Stromal cell of bone marrow (primary cell): ENCODE results near the gene RGPD4.

Source experiments
- DNase-seq: peaks from one replicate; pipeline ENCODE4 v3.0.0-alpha.2; 2012; ENCODE audit warnings: low read depth

Gene RGPD4

DNA sequence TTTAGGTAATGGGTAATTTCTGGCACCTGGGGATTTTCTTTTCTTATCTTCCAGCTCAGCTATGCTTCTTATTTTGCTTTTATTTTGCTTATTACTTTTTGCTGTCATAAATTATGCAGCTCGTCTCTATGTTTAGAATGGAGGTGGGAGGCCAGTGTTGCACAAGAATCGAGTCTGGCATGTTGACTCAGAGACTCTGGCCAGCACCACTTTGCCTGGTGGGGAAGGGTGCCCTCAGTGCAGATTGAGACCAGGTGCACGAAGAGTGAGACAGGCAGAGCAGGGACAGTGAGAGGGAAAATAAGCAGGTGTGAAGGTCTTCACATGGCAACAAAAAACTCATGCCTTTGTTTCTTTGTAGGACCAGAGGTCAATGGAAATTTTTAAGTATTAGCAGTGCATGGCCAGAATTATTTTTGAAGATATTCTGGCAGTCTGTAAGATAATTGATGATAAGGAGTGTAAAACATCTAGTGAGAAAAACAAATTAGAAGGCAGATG is 100.4 kb downstream of the RGPD4 start:
- no peak for DNase-seq

DNA sequence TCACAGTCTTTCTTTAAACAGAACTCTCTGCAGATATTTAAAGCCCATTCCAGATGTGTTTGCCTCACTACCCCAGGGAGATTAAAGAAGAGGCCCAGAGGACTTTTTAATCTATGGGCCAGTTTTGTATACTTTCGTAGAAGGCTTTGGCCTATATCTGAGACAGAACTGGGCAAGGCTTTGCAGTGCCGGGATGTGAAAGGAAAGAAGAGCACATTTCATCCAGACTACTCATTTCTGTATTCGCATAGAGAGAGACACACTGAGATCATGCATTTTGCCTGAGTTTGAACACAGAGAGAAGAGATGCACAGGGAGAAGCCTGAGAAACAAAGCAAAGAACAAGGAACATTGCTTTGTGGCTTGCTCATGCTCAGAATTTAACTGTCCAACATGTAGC is 104.7 kb downstream of the RGPD4 start:
- DNase-seq, result no peak

DNA sequence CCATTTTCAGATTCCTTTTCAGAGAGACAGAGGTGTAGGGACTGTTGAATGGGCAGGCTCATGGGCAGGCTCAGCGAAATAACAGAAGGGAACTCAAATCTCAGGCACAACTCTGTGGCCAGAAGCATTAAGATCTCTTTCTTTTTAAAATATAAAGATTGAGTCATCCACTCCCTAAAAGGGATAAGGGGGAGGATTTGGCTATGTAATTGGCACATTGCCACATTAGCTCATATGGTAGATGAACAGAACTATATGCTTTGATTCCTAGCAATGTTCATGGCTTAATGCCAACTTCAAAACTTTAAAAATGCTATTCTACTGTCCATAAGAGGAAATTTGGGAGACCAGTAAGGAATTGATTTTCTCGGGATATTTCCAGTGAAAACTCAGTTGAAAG is 105.8 kb downstream of the RGPD4 start:
- DNase-seq, result no peak

DNA sequence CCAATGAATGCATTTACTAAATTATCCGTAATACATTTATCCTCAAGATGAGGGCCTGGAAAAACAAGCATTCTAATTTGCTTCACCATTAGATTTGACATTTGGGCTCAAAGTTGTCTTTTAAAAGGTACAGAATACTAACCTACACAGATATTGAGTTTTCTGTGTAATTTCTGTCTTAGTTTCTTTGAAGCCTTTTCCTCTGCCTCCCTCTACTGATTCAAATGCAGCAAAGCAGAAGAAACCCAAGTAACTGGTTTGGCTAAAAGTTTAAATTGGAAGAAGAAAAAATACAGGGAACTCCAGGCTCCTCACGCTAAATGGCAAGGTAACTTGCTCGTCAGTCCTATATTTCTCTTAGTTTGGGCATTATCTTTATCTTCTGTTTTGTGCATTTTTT is 106.3 kb downstream of the RGPD4 start:
- no peak for DNase-seq

DNA sequence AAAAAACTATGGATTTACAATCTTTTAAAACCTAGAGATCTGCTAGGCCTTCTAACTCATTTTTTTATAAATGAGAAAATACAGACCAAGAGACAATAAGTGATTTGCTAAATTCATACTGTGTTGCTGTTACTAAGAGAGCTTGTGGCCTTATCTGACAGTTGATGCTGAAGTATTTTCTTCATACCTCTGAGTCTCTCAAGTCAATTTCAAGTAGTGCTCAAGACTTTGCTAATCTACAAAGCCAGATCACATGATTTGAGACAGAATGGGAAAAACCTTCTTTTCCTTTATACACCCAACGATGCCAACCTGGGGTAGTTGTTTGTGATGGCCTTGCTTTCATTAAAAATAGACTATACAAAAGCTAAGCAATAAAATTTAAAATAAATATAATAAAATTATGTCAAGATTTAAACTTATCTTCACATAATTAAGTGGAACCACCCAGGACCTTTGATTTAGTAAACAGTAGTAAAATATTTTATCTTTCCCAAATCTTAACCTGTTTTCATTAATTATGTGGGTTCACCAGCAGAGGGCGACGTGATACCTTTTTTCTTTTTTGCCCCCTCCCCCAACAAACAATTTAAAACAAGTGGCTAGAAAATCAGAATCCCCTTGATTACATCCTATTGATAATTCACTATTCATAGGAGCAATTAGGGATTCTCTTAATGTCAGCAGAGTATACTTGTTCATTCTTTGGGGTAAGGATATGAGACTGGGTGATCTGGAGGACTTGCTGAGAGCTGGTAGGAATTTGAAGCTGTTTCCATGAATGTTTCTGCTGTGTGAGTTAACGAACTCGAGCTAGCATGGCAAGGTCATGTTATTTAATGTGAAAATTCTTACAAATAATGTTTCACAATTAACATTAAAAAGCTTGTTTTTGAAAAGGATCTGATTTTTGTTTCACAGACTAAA is 110.0 kb downstream of the RGPD4 start:
- no peak for DNase-seq
